GM12878 (cell line): ENCODE measurements around the gene WDR86. TPM values are rescaled to one million over a fixed set of nuclear protein-coding genes. Genes with fewer than 3 reads are reported as not detected.
A peak's percentile ranks its signal among the peaks of the same experiment; 100 is the strongest.

Source experiments
- ATAC-seq: fragments of 200-7000 bp; cut with Tn5 transposase; 3 replicates; pipeline ENCODE4 v1.9.1; 2020; ENCODE audit warnings: mild to moderate bottlenecking, moderate library complexity
- BruUV-seq: library from RNA; stranded (reverse); fragments of 400-500 nt; replicated peaks from 2 replicates; lab custom pipeline; 2021; lab: Mats Ljungman, UMichigan
- CTCF ChIA-PET: fragments of 300-600 bp; sonication (Branson Sonifier 250); formaldehyde crosslinking; extraction: SDS; loops from one replicate; lab custom pipeline; 2021; ENCODE audit warnings: inconsistent platforms; lab: Yijun Ruan, JAX
- POLR2A ChIA-PET: fragments of 350-600 bp; formaldehyde crosslinking; extraction: SDS; loops from one replicate; lab custom pipeline; 2021; ENCODE audit warnings: inconsistent platforms; lab: Charles Lee
- RAD21 ChIA-PET: fragments of 300-600 bp; sonication (Branson Sonifier 250); formaldehyde crosslinking; loops from one replicate; lab custom pipeline; 2023; ENCODE audit warnings: antibody characterized with exemption; ENCODE audit not compliant: unreplicated experiment; lab: Charles Lee
- SMC1A ChIA-PET: fragments of 300-600 bp; sonication (Branson Sonifier 250); formaldehyde crosslinking; loops from one replicate; lab custom pipeline; 2023; ENCODE audit not compliant: unreplicated experiment, uncharacterized antibody; lab: Charles Lee
- DNase-seq: peaks from one replicate; pipeline ENCODE4 v3.0.0-alpha.2; 2011; ENCODE audit warnings: low read depth, low spot score
- FAIRE-seq: peaks from 3 replicates; lab custom pipeline; 2011; peaks lifted over from hg19 to GRCh38; lab: Jason Lieb, UNC
- H2AFZ ChIP-seq: 2 replicates; pipeline ENCODE4 v1.6.0; 2011; ENCODE audit warnings: low read depth, low read length, control low read depth; ENCODE audit not compliant: control insufficient read depth
- H3K27ac ChIP-seq: 2 replicates; pipeline ENCODE4 v1.5.1; 2011; ENCODE audit warnings: control low read depth; ENCODE audit not compliant: control insufficient read depth, insufficient read depth
- H3K27me3 ChIP-seq, 2 experiments: replicated peaks in 1 of 2; 2 replicates each; pipeline versions ENCODE4 v1.6.0 to v1.6.1; 2011; ENCODE audit warnings: low read length in 1 of 2; ENCODE audit not compliant: control insufficient read depth in 2 of 2, insufficient read depth in 2 of 2
- H3K36me3 ChIP-seq, 2 experiments: 2 replicates each; pipeline ENCODE4 v1.5.1; 2011; ENCODE audit warnings: low read length in 1 of 2; ENCODE audit not compliant: control insufficient read depth in 2 of 2, insufficient read depth in 2 of 2
- H3K4me1 ChIP-seq: 2 replicates; pipeline ENCODE4 v1.6.1; 2011; ENCODE audit warnings: mild to moderate bottlenecking, low read length, moderate library complexity, mixed read lengths; ENCODE audit not compliant: control insufficient read depth, insufficient read depth
- H3K4me2 ChIP-seq: 2 replicates; pipeline ENCODE4 v1.6.0; 2011; ENCODE audit warnings: control low read depth; ENCODE audit not compliant: control insufficient read depth, insufficient read depth
- H3K4me3 ChIP-seq: fragments of 200-600 bp; sonication (generic); 2 replicates; pipeline ENCODE4 v1.5.1; 2016
- H3K79me2 ChIP-seq: 2 replicates; pipeline ENCODE4 v1.6.0; 2011; ENCODE audit warnings: low read length; ENCODE audit not compliant: control insufficient read depth, insufficient read depth
- H3K9ac ChIP-seq: 2 replicates; pipeline ENCODE4 v1.8.0; 2011; ENCODE audit warnings: low read length, control low read depth, mixed read lengths; ENCODE audit not compliant: control insufficient read depth, insufficient read depth
- H3K9me3 ChIP-seq: replicated peaks from 3 replicates; pipeline ENCODE4 v1.5.1; 2011; ENCODE audit warnings: mild to moderate bottlenecking, low read length; ENCODE audit not compliant: control insufficient read depth, insufficient read depth
- H4K20me1 ChIP-seq: 2 replicates; pipeline ENCODE4 v1.6.0; 2011; ENCODE audit not compliant: control insufficient read depth, insufficient read depth
- BCL3 ChIP-seq: IDR thresholded peaks from 2 replicates; pipeline ENCODE4 v1.6.1; 2011; ENCODE audit warnings: borderline replicate concordance, low read depth, mild to moderate bottlenecking, moderate library complexity, low read length; ENCODE audit not compliant: insufficient read depth, poor library complexity, severe bottlenecking
- BCLAF1 ChIP-seq: fragments of 450-650 bp; IDR thresholded peaks from 2 replicates; pipeline ENCODE4 v1.6.1; 2017; ENCODE audit warnings: antibody characterized with exemption, mild to moderate bottlenecking, moderate library complexity
- RFX5 ChIP-seq: IDR thresholded peaks from 2 replicates; pipeline ENCODE4 v1.6.1; 2011; ENCODE audit warnings: low read depth, low read length, improper control_type of control experiment
- USF2 ChIP-seq: IDR thresholded peaks from 2 replicates; pipeline ENCODE4 v1.6.1; 2011; ENCODE audit warnings: low read depth, low read length, improper control_type of control experiment, borderline replicate concordance
- ZNF687 ChIP-seq: fragments of 450-650 bp; IDR thresholded peaks from 2 replicates; pipeline ENCODE4 v1.6.1; 2017; ENCODE audit warnings: mild to moderate bottlenecking, moderate library complexity
- WGBS: methylation state at CpG from one replicate; pipeline ENCODE4 v1.1.6; 2016; ENCODE audit warnings: low lambda C conversion rate; ENCODE audit not compliant: insufficient replicate concordance, insufficient coverage; ENCODE audit errors: missing lambda C conversion rate; 5-methylcytosine and 5-hydroxymethylcytosine counted together
- in situ Hi-C: fragments of 300-500 bp; cut with MboI; formaldehyde crosslinking; loops from 9 replicates; pipeline ENCODE4 v1.14.3; 2018; ENCODE audit warnings: mixed read lengths
- intact Hi-C: fragments of 100-400 bp; cut with micrococcal nuclease; formaldehyde crosslinking; loops from one replicate; pipeline ENCODE4 v1.14.2; 2022; ENCODE audit not compliant: unreplicated experiment
- polyA plus RNA-seq, 11 experiments: library from polyadenylated mRNA; depleted of rRNA in 4 of 11; unstranded in 6 of 11; stranded (reverse) in 5 of 11; fragments of >200 nt; fragmentation: Nextera tagmentation in 4 of 11; fragmentation: Illumina TruSeq in 1 of 11; extraction: Ambion mirVana in 4 of 11; extraction: Trizol in 1 of 11; gene quantifications; 1 replicate in 1 of 11; 2 replicates in 10 of 11; pipeline versions ENCODE4 v1.2.1 to v1.2.3, GENCODE V29; 2011 to 2016; ENCODE audit warnings: inconsistent platforms in 2 of 11, missing spikeins in 2 of 11, low read depth in 1 of 11
- total RNA-seq, 4 experiments: library from RNA; depleted of rRNA in 3 of 4; stranded (reverse); fragments of >200 nt in 3 of 4; fragmentation: Illumina TruSeq in 1 of 4; extraction: Trizol in 1 of 4; gene quantifications; 2 replicates each; pipeline versions ENCODE4 v1.2.1 to v1.2.3, GENCODE V29; 2013 to 2021

Gene WDR86
- total and polyA plus RNA-seq, 10 of the 15 experiments (the other 5 are each of a cell fraction or from before 2014, with no cell fraction given): 0.05 to 0.19 (median 0.15) TPM; not detected in 7

DNA sequence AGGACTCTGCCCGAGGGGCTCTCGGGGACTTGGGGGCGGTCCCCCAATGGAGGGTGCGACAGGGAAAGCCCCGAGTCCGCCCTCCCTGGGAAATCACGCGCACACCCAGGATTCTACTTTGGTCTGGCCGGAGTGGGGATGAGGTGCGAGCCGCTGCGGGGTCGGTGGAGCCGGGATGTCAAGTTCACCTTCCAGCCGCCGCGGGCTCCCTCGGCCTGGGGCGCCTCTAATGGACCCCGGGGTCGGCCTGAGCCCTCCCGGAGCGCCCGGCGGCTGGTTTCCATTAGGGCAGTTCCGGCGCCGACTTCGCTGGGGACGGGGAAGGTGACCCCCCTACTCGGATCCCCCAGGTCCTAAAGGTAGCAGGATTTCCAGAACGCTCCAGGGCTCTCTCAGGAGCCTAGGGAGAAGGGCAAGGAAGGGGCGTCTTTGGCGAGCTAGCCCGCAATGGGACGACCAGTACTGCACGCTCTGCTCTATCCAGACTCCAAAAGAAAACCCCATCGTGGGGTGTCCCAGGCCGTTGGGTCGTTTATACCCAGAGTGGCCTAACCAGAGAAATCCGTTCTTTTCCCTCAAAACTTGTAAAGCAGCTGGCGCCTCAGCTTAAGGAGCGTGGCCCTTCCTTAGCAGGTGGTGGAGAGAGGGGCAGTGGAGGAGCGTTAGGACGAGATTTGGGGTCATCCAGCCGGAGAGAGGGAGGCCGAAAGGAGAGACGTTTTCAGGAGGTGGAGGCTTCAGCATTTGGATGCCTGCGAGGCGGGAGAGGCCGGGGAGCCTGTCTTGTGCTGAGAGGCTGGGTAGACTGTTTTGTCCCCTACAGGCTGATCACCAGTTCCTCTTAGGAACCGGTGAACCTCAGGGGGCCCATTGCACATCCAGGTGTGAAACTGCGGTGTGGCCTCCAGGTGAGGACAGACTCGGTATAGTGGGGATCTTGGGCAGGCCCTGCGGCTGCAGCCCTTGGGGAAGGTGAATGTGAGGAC lies 860 bp upstream of the WDR86 start (continued):
- TF ChIP-seq USF2: no peak
- TF ChIP-seq, all 136 proteins: peak for 0

- WGBS: 7% methylated on average over 29 of the region's 61 CpGs
- peak overlapping the region; percentile 48; the same call in 1 of the 2 replicates for H3K4me2 ChIP-seq
- no TSS peak for BruUV-seq
- H3K27ac ChIP-seq: no peak overlapping the region
- no peak for FAIRE-seq
- POLR2A ChIA-PET: no interaction called here
- in situ Hi-C loops: no loop called here
- SMC1A ChIA-PET: no interaction called here
- CTCF ChIA-PET: no interaction called here
- intact Hi-C loops: loop anchor here (2.0 kb wide), 1 partner anchor 40 kb away; no protein-coding TSS in a partner anchor
- peaks cover 12 to 15% of the 10 kb centered on the region in 2 experiments; a peak in 3 of 4 replicates for H3K27me3 ChIP-seq
- H3K79me2 ChIP-seq: no peaks in the 10 kb centered on the region
- H3K4me1 ChIP-seq: no peaks in the 10 kb centered on the region
- no peak overlapping the region for H3K9ac ChIP-seq
- RAD21 ChIA-PET: no interaction called here
- H2AFZ ChIP-seq: 0 out of 2 replicates have a peak overlapping the region, but pooled peaks have one; percentile 7
- ATAC-seq: peak; percentile 88
- H4K20me1 ChIP-seq: no peaks in the 10 kb centered on the region
- DNase-seq: peak; percentile 23
- H3K9me3 ChIP-seq: no peaks in the 10 kb centered on the region
- no peak overlapping the region for H3K4me3 ChIP-seq
- no peaks in the 10 kb centered on the region for H3K36me3 ChIP-seq
- TF ChIP-seq RFX5 (no peak), ZNF687 (no peak), BCL3 (no peak), BCLAF1 (no peak)
These were observed 785 bp downstream of the WDR86 start for GRCh38 chr7:151408839-151409666.
